IMR-90 (cell line): ENCODE results near the gene CCDC181.

Experiments
- BHLHE40 ChIP-seq: fragments of 150-350 bp; IDR thresholded peaks from 2 replicates; pipeline ENCODE4 v1.6.1; 2016; ENCODE audit warnings: mild to moderate bottlenecking, low read depth, low read length
- CEBPB ChIP-seq: IDR thresholded peaks from 2 replicates; pipeline ENCODE4 v1.6.1; 2012; ENCODE audit warnings: low read depth, low read length, improper control_type of control experiment
- MXI1 ChIP-seq: IDR thresholded peaks from 2 replicates; pipeline ENCODE4 v1.6.1; 2012; ENCODE audit warnings: low read depth, mild to moderate bottlenecking, low read length, moderate library complexity, borderline replicate concordance
- NFE2L2 ChIP-seq: fragments of 150-350 bp; IDR thresholded peaks from 2 replicates; pipeline ENCODE4 v1.6.1; 2016; ENCODE audit warnings: low read depth, mild to moderate bottlenecking, low read length
- POLR2A ChIP-seq: IDR thresholded peaks from 2 replicates; pipeline ENCODE4 v1.6.1; 2012; ENCODE audit warnings: mild to moderate bottlenecking, low read depth, low read length
- RAD21 ChIP-seq: IDR thresholded peaks from 2 replicates; pipeline ENCODE4 v1.6.1; 2012; ENCODE audit warnings: low read length, improper control_type of control experiment
- RCOR1 ChIP-seq: IDR thresholded peaks from 2 replicates; pipeline ENCODE4 v1.6.1; 2012; ENCODE audit warnings: mild to moderate bottlenecking, low read length, improper control_type of control experiment; ENCODE audit not compliant: insufficient replicate concordance
- RFX5 ChIP-seq: IDR thresholded peaks from 2 replicates; pipeline ENCODE4 v1.8.0; 2012; ENCODE audit warnings: low read depth, mild to moderate bottlenecking, low read length, moderate library complexity
- TF ChIP-seq, protein P1 (sequence below): conservative IDR thresholded peaks from 2 replicates; pipeline ENCODE4 v1.5.1; 2012; ENCODE audit warnings: mild to moderate bottlenecking, low read depth, low read length, improper control_type of control experiment
- TF ChIP-seq, protein P2 (sequence below): fragments of 150-350 bp; IDR thresholded peaks from 2 replicates; pipeline ENCODE4 v1.6.1; 2017; ENCODE audit warnings: mild to moderate bottlenecking, antibody characterized with exemption, low read length, low read depth

DNA sequence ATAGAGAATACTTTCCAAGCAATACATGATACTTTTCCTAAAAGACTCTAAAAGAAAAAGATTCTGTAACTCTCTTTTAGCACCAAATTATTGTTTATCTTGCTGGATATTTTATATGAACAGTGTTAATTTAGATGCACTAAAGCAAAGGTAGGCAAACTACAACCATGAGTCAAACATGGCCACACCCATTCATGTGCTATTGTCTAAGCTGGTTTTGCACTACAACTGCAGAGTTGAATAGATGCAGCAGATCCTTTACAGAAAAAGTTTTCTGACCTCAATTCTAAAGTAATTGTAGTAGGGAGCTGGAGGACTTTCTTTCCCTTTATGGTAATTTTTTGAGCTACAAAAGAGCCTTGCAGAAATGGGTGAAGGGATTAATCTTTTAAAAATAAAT lies 39.9 kb downstream of the CCDC181 start:
- TF ChIP-seq, protein P1, sequence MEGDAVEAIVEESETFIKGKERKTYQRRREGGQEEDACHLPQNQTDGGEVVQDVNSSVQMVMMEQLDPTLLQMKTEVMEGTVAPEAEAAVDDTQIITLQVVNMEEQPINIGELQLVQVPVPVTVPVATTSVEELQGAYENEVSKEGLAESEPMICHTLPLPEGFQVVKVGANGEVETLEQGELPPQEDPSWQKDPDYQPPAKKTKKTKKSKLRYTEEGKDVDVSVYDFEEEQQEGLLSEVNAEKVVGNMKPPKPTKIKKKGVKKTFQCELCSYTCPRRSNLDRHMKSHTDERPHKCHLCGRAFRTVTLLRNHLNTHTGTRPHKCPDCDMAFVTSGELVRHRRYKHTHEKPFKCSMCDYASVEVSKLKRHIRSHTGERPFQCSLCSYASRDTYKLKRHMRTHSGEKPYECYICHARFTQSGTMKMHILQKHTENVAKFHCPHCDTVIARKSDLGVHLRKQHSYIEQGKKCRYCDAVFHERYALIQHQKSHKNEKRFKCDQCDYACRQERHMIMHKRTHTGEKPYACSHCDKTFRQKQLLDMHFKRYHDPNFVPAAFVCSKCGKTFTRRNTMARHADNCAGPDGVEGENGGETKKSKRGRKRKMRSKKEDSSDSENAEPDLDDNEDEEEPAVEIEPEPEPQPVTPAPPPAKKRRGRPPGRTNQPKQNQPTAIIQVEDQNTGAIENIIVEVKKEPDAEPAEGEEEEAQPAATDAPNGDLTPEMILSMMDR: no peak
- TF ChIP-seq POLR2A (no peak), RAD21 (no peak), CEBPB (no peak), NFE2L2 (no peak), MXI1 (no peak), RFX5 (no peak), RCOR1 (no peak), BHLHE40 (no peak)
- TF ChIP-seq, protein P2, sequence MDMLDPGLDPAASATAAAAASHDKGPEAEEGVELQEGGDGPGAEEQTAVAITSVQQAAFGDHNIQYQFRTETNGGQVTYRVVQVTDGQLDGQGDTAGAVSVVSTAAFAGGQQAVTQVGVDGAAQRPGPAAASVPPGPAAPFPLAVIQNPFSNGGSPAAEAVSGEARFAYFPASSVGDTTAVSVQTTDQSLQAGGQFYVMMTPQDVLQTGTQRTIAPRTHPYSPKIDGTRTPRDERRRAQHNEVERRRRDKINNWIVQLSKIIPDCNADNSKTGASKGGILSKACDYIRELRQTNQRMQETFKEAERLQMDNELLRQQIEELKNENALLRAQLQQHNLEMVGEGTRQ: no peak
